ENCODE data around the gene HHATL. TPM values are rescaled to one million over a fixed set of nuclear protein-coding genes. Genes with fewer than 3 reads are reported as not detected.
A peak's percentile ranks its signal among the peaks of the same experiment; 100 is the strongest.

HHATL gene
- total RNA-seq, 2 donors from 2014 or later, result not detected

GRCh38 chr3:42666577-42666998 is 36.0 kb downstream of the HHATL start:
- DNase-seq (ENCODE audit: low spot score in 2 of 2) (peak in 1 of 2 donors; percentile 37), ATAC-seq (no peak)
- no peaks in the 10 kb centered on the region for H3K9me3 Mint-ChIP-seq
- H3K27ac Mint-ChIP-seq, result peak overlapping the region in 1 of 2 donors; percentile 14
- peaks cover 0 to 5% of the 10 kb centered on the region in 2 donors for H3K36me3 Mint-ChIP-seq

GRCh38 chr3:42666022-42666421 is 36.6 kb downstream of the HHATL start:
- DNase-seq (ENCODE audit: low spot score in 2 of 2) (peak in 1 of 2 donors; percentile 21), ATAC-seq (no peak)
- Mint-ChIP-seq H3K9me3 (no peaks in the 10 kb centered on the region), H3K36me3 (peaks cover 0 to 5% of the 10 kb centered on the region in 2 donors), H3K27ac (no peak overlapping the region)

GRCh38 chr3:42665050-42665878 is 37.3 kb downstream of the HHATL start:
- H3K36me3 Mint-ChIP-seq, result peaks cover 0 to 5% of the 10 kb centered on the region in 2 donors
- H3K27ac Mint-ChIP-seq, result no peak overlapping the region
- ATAC-seq (no peak), DNase-seq (ENCODE audit: low spot score in 2 of 2) (peak in 1 of 2 donors; percentile 43)
- H3K9me3 Mint-ChIP-seq, result no peaks in the 10 kb centered on the region

- peaks cover 0 to 5% of the 10 kb centered on the region in 2 donors for H3K36me3 Mint-ChIP-seq
- H3K27ac Mint-ChIP-seq, result no peak overlapping the region
- DNase-seq (ENCODE audit: low spot score in 2 of 2) (no peak), ATAC-seq (no peak)
- H3K9me3 Mint-ChIP-seq, result no peaks in the 10 kb centered on the region
These were observed 38.2 kb downstream of the HHATL start for GRCh38 chr3:42664438-42664803.

- no peak for DNase-seq (ENCODE audit: low spot score in 2 of 2)
- Mint-ChIP-seq H3K36me3 (peaks cover 0 to 3% of the 10 kb centered on the region in 2 donors), H3K9me3 (no peaks in the 10 kb centered on the region), H3K27ac (no peak overlapping the region)
- ATAC-seq, result no peak
These were observed 38.8 kb downstream of the HHATL start for GRCh38 chr3:42663581-42664437.

GRCh38 chr3:42662813-42663535 is 39.6 kb downstream of the HHATL start:
- H3K9me3 Mint-ChIP-seq, result no peaks in the 10 kb centered on the region
- DNase-seq (ENCODE audit: low spot score in 2 of 2) (no peak), ATAC-seq (no peak)
- no peak overlapping the region for H3K27ac Mint-ChIP-seq
- H3K36me3 Mint-ChIP-seq, result no peaks in the 10 kb centered on the region

- DNase-seq (ENCODE audit: low spot score in 2 of 2) (no peak), ATAC-seq (no peak)
- Mint-ChIP-seq H3K27ac (no peak overlapping the region), H3K9me3 (no peaks in the 10 kb centered on the region), H3K36me3 (no peaks in the 10 kb centered on the region)
These were observed 40.4 kb downstream of the HHATL start for GRCh38 chr3:42662037-42662812.

GRCh38 chr3:42661593-42662022 is 41.0 kb downstream of the HHATL start:
- H3K27ac Mint-ChIP-seq, result peak overlapping the region in 1 of 2 donors; percentile 61
- ATAC-seq (no peak), DNase-seq (ENCODE audit: low spot score in 2 of 2) (no peak)
- H3K9me3 Mint-ChIP-seq, result no peaks in the 10 kb centered on the region
- H3K36me3 Mint-ChIP-seq, result no peaks in the 10 kb centered on the region

- H3K36me3 Mint-ChIP-seq, result no peaks in the 10 kb centered on the region
- H3K9me3 Mint-ChIP-seq, result no peaks in the 10 kb centered on the region
- DNase-seq (ENCODE audit: low spot score in 2 of 2) (no peak), ATAC-seq (peak in 1 of 2 donors; percentile 48)
- H3K27ac Mint-ChIP-seq, result peak overlapping the region; percentile 32 to 61
These were observed 41.7 kb downstream of the HHATL start for GRCh38 chr3:42660898-42661297.

GRCh38 chr3:42660131-42660715 is 42.4 kb downstream of the HHATL start:
- ATAC-seq (no peak), DNase-seq (ENCODE audit: low spot score in 2 of 2) (no peak)
- Mint-ChIP-seq H3K27ac (peak overlapping the region in 1 of 2 donors; percentile 29), H3K9me3 (no peaks in the 10 kb centered on the region), H3K36me3 (no peaks in the 10 kb centered on the region)

- Mint-ChIP-seq H3K36me3 (no peaks in the 10 kb centered on the region), H3K9me3 (no peaks in the 10 kb centered on the region), H3K27ac (peak overlapping the region in 1 of 2 donors; percentile 29)
- no peak for DNase-seq (ENCODE audit: low spot score in 2 of 2)
- ATAC-seq, result no peak
These were observed 43.0 kb downstream of the HHATL start for GRCh38 chr3:42659451-42660130.

- H3K36me3 Mint-ChIP-seq, result no peaks in the 10 kb centered on the region
- no peaks in the 10 kb centered on the region for H3K9me3 Mint-ChIP-seq
- ATAC-seq (no peak), DNase-seq (ENCODE audit: low spot score in 2 of 2) (no peak)
- no peak overlapping the region for H3K27ac Mint-ChIP-seq
These were observed 43.7 kb downstream of the HHATL start for GRCh38 chr3:42658771-42659390.

GRCh38 chr3:42658091-42658770 is 44.4 kb downstream of the HHATL start:
- ATAC-seq (no peak), DNase-seq (ENCODE audit: low spot score in 2 of 2) (no peak)
- no peaks in the 10 kb centered on the region for H3K36me3 Mint-ChIP-seq
- no peaks in the 10 kb centered on the region for H3K9me3 Mint-ChIP-seq
- peak overlapping the region in 1 of 2 donors; percentile 84 for H3K27ac Mint-ChIP-seq

- H3K9me3 Mint-ChIP-seq, result no peaks in the 10 kb centered on the region
- DNase-seq (ENCODE audit: low spot score in 2 of 2) (no peak), ATAC-seq (no peak)
- H3K27ac Mint-ChIP-seq, result peak overlapping the region; percentile 52 to 84
- no peaks in the 10 kb centered on the region for H3K36me3 Mint-ChIP-seq
These were observed 44.9 kb downstream of the HHATL start for GRCh38 chr3:42657675-42658074.

Data from activated naive CD4-positive, alpha-beta T cell treated with anti-CD3 and anti-CD28 coated beads, Interleukin-2, amount 50 U/mL, for 72 hours (primary cell).